Measurements from ENCODE around the gene AMER2. TPM values are rescaled to one million over a fixed set of nuclear protein-coding genes. Genes with fewer than 3 reads are reported as not detected.

Gene AMER2
- 3.9 and 4.1 TPM in 2 replicates for total RNA-seq
- long read RNA-seq, partial matches to known transcripts = 0 of 2 reads
- long read RNA-seq, other reads (novel, unspliced or antisense) = 1 of 2 reads

GRCh38 chr13:25171517-25172302, at the start of gene AMER2:
AMER2 (minus strand) TSS chr13:25172288; CDS start chr13:25171619, 669 bp downstream.
- peaks cover 31% of the 10 kb centered on the region for H3K4me1 Mint-ChIP-seq
- peaks cover 5% of the 10 kb centered on the region for H3K36me3 Mint-ChIP-seq (ENCODE audit: low read depth)
- H3K27ac Mint-ChIP-seq (ENCODE audit: unreplicated experiment) = peak within 1 kb of the TSS; percentile 38
- DNase-seq (ENCODE audit: low read depth, low spot score) = peak; percentile 55
- peak within 1 kb of the TSS; percentile 83 for H3K4me3 Mint-ChIP-seq
- peaks cover 78% of the 10 kb centered on the region for H3K27me3 Mint-ChIP-seq (ENCODE audit: low read depth)
- no peaks in the 10 kb centered on the region for H3K9me3 Mint-ChIP-seq
- TF ChIP-seq CTCF (conservative IDR thresholded peaks at IDR 0.05) = peak; percentile 18

- no peaks in the 10 kb centered on the region for H3K9me3 Mint-ChIP-seq
- H3K36me3 Mint-ChIP-seq (ENCODE audit: low read depth) = no peaks in the 10 kb centered on the region
- DNase-seq (ENCODE audit: low read depth, low spot score) = no peak
- no peak overlapping the region for H3K27ac Mint-ChIP-seq (ENCODE audit: unreplicated experiment)
- peaks cover 38% of the 10 kb centered on the region for H3K4me1 Mint-ChIP-seq
- no peak for TF ChIP-seq CTCF (conservative IDR thresholded peaks at IDR 0.05)
- H3K27me3 Mint-ChIP-seq (ENCODE audit: low read depth) = peaks cover 3% of the 10 kb centered on the region
- no peak overlapping the region for H3K4me3 Mint-ChIP-seq
Measured at GRCh38 chr13:25218019-25218418, 45.9 kb upstream of the AMER2 start.

- TF ChIP-seq CTCF (conservative IDR thresholded peaks at IDR 0.05) = no peak
- Mint-ChIP-seq H3K27ac (ENCODE audit: unreplicated experiment) (peak overlapping the region; percentile 23), H3K4me1 (peaks cover 42% of the 10 kb centered on the region), H3K9me3 (no peaks in the 10 kb centered on the region), H3K4me3 (peak overlapping the region; percentile 1), H3K27me3 (ENCODE audit: low read depth) (no peaks in the 10 kb centered on the region), H3K36me3 (ENCODE audit: low read depth) (no peaks in the 10 kb centered on the region)
- DNase-seq (ENCODE audit: low read depth, low spot score) = peak; percentile 17
Measured at GRCh38 chr13:25217023-25217885, 45.2 kb upstream of the AMER2 start.

GRCh38 chr13:25215253-25215575, 43.1 kb upstream of the AMER2 start:
- no peaks in the 10 kb centered on the region for H3K27me3 Mint-ChIP-seq (ENCODE audit: low read depth)
- TF ChIP-seq CTCF (conservative IDR thresholded peaks at IDR 0.05) = no peak
- DNase-seq (ENCODE audit: low read depth, low spot score) = no peak
- H3K9me3 Mint-ChIP-seq = no peaks in the 10 kb centered on the region
- no peaks in the 10 kb centered on the region for H3K36me3 Mint-ChIP-seq (ENCODE audit: low read depth)
- no peak overlapping the region for H3K4me3 Mint-ChIP-seq
- H3K27ac Mint-ChIP-seq (ENCODE audit: unreplicated experiment) = no peak overlapping the region
- H3K4me1 Mint-ChIP-seq = peaks cover 42% of the 10 kb centered on the region

GRCh38 chr13:25214491-25215252, 42.6 kb upstream of the AMER2 start:
- DNase-seq (ENCODE audit: low read depth, low spot score) = no peak
- H3K9me3 Mint-ChIP-seq = no peaks in the 10 kb centered on the region
- peaks cover 42% of the 10 kb centered on the region for H3K4me1 Mint-ChIP-seq
- no peaks in the 10 kb centered on the region for H3K27me3 Mint-ChIP-seq (ENCODE audit: low read depth)
- no peak overlapping the region for H3K27ac Mint-ChIP-seq (ENCODE audit: unreplicated experiment)
- TF ChIP-seq CTCF (conservative IDR thresholded peaks at IDR 0.05) = no peak
- no peaks in the 10 kb centered on the region for H3K36me3 Mint-ChIP-seq (ENCODE audit: low read depth)
- no peak overlapping the region for H3K4me3 Mint-ChIP-seq
